GM12875 (cell line): ENCODE data around the gene IGFBP5.

ENCODE experiments used
- H3K4me3 ChIP-seq: one replicate; pipeline ENCODE4 v1.5.1; 2011; ENCODE audit warnings: low read depth, low read length, control low read depth
- CTCF ChIP-seq: IDR thresholded peaks from 2 replicates; pipeline ENCODE4 v1.5.1; 2011; ENCODE audit warnings: low read depth, mild to moderate bottlenecking, control low read depth, inconsistent platforms, low read length, moderate library complexity, borderline replicate concordance; ENCODE audit not compliant: insufficient read depth

Gene IGFBP5

GRCh38 chr2:216654528-216655052 is 40.8 kb downstream of the IGFBP5 start:
- TF ChIP-seq CTCF = no peak
- H3K4me3 ChIP-seq = no peak overlapping the region

DNA sequence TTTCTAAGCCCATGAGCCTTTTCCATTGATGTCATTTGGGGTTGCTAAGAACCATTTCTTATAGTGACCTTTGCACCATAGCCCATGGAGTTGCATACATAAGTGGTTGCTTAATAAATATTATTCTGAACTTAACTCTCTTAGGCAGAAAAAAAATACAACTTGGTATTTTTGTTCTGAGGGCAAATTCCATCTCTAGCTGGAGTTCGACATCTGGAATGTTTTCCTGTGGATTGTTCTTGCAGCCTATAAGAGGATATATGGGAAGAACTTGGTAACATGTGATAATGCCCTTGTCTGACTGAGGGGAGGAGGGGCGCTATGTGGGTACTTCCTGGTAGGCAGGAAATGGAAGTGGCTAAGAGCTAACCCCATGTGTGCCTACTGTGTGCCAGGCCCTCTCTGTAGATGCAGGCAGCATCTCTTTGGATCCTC is 41.4 kb downstream of the IGFBP5 start:
- no peak for TF ChIP-seq CTCF
- H3K4me3 ChIP-seq = no peak overlapping the region

DNA sequence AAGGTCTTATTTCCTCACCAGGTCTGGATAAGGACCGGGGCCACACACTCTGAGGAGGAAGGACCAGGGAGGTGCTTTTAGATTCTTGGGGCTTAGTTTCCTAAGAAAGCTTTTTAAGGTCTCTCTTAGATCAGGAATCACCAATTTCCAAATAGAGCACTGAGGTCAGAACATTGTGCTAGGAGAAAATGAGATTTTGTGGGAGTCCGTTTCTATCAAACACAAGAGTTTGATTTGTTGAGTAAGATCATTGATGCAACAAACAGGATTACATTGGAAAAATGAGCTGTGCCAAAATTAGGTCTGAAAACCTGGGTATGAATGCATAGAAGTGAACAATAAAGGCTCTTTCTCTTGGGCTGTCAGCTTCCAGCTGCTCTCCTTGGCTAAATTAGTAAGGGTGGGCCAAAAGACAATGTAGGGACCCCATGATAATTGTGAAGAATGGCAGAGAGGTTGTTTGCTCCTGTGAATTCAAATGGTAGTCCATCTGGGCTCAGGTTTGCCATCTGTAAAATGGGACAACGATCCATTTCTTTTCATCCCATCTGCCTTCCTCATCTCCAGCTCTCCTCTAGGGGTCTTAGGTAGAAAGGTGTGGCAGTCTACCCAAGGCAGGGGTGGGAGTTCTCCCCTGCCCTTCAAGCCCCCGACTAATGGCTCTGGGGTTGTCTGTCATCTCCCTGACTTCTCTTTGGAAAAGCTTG is 42.1 kb downstream of the IGFBP5 start:
- no peak for TF ChIP-seq CTCF
- H3K4me3 ChIP-seq = no peak overlapping the region

GRCh38 chr2:216652566-216652965 is 42.8 kb downstream of the IGFBP5 start:
- TF ChIP-seq CTCF = no peak
- no peak overlapping the region for H3K4me3 ChIP-seq

DNA sequence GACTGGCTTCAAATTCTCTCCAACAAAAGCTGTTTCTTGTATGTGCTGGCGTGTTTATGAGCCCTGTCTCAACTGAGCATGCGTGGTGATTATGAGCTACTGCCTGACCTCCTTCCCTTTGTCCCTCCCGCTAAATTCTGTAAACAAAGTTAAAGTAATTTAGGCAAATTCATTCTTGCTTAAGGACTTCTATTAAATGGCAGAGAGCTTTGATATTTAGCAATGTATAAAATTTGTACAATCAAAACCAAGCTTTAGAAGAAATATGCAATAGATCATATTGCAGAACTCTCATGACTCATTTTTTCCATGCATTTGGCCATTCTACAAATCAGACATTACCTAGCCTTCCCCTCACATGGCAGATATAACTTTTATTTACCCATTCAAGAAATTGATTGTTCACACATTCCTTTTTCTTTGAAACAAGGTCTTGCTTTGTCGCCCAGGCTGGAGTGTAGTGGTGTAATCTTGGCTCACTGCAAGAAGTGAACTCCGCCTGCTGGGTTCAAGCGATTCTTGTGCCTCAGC is 43.9 kb downstream of the IGFBP5 start:
- no peak overlapping the region for H3K4me3 ChIP-seq
- TF ChIP-seq CTCF = no peak

DNA sequence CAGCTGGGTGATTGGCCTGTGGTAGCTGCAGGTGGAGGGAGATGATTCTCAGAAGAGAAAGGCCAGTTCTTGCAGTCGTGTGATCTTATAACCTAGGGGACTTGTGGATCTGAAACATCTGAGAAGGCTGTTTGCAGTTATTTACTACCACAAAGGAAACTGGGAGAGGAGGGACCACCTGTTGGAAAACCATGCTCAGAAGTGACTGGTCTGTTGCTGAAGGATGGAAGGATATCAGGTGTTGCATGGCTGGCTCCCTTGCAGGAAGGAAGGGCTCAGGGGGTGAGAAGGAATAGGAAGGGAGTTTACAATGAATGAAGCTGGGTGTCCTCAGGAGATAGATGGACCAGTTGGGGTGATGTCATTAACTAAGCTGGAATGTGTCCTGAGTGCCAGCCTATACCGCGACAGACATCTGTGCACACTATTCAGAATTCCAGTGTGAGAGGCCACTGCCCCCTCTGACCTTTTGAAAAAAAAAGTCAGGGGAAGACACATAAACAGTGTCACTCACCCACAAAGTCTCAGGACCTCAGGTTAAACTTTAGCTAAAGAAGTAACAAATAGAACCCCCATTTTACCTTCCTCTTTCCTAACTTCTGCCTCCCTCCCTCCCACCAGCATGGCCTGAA is 44.6 kb downstream of the IGFBP5 start:
- no peak for TF ChIP-seq CTCF

More for the DNA sequence above, 44.6 kb downstream of the IGFBP5 start:
- H3K4me3 ChIP-seq = no peak overlapping the region
